IMR-90 (cell line): ENCODE results near the gene TM4SF5. TPM values are rescaled to one million over a fixed set of nuclear protein-coding genes. Genes with fewer than 3 reads are reported as not detected.

ENCODE experiments used
- ATAC-seq: fragments of 200-7000 bp; cut with Tn5 transposase; 2 replicates; pipeline ENCODE4 v1.9.1; 2020; ENCODE audit warnings: low read depth, mild to moderate bottlenecking, moderate library complexity
- BruUV-seq: library from RNA; stranded (reverse); fragments of 400-500 nt; replicated peaks from 2 replicates; lab custom pipeline; 2021; lab: Mats Ljungman, UMichigan
- CTCF ChIA-PET: fragments of 300-600 bp; formaldehyde crosslinking; extraction: SDS; loops from one replicate; lab custom pipeline; 2021; ENCODE audit warnings: antibody characterized with exemption; lab: Yijun Ruan, JAX
- POLR2A ChIA-PET: fragments of 300-600 bp; sonication (Branson Sonifier 250); formaldehyde crosslinking; loops from one replicate; lab custom pipeline; 2022; ENCODE audit warnings: antibody characterized with exemption; ENCODE audit not compliant: unreplicated experiment; lab: Charles Lee
- DNase-seq: peaks from one replicate; pipeline ENCODE4 v3.0.0; 2013
- H2AFZ ChIP-seq: replicated peaks from 2 replicates; pipeline ENCODE3; 2013; ENCODE audit warnings: low read length, mild to moderate bottlenecking; ENCODE audit not compliant: poor library complexity
- H2AK5ac ChIP-seq: 2 replicates; pipeline ENCODE4 v1.6.1; 2013; ENCODE audit warnings: low read depth, low read length, inconsistent platforms
- H2AK9ac ChIP-seq: replicated peaks from 2 replicates; pipeline ENCODE3; 2013; ENCODE audit warnings: mild to moderate bottlenecking, low read depth, low read length, moderate library complexity; ENCODE audit not compliant: poor library complexity
- H2BK120ac ChIP-seq: 2 replicates; pipeline ENCODE4 v1.6.1; 2013; ENCODE audit warnings: low read depth, low read length, inconsistent platforms
- H2BK15ac ChIP-seq: 3 replicates; pipeline ENCODE4 v1.6.1; 2013; ENCODE audit warnings: low read depth, low read length, inconsistent platforms
- H2BK20ac ChIP-seq: 2 replicates; pipeline ENCODE4 v1.6.1; 2013; ENCODE audit warnings: low read depth, mild to moderate bottlenecking, inconsistent platforms, low read length, moderate library complexity
- H2BK5ac ChIP-seq: 2 replicates; pipeline ENCODE4 v1.6.1; 2013; ENCODE audit warnings: mild to moderate bottlenecking, low read depth, low read length, inconsistent platforms; ENCODE audit not compliant: poor library complexity, severe bottlenecking
- H3K14ac ChIP-seq: replicated peaks from 2 replicates; pipeline ENCODE4 v1.6.1; 2013; ENCODE audit warnings: low read depth, low read length, inconsistent platforms
- H3K18ac ChIP-seq: 2 replicates; pipeline ENCODE4 v1.6.1; 2013; ENCODE audit warnings: low read depth, low read length, control low read depth
- H3K23ac ChIP-seq: 2 replicates; pipeline ENCODE4 v1.6.1; 2013; ENCODE audit warnings: low read depth, low read length, inconsistent platforms
- H3K27ac ChIP-seq: 2 replicates; pipeline ENCODE4 v1.5.1; 2013; ENCODE audit warnings: mild to moderate bottlenecking, control low read depth, low read length; ENCODE audit not compliant: insufficient read depth
- H3K27me3 ChIP-seq: 2 replicates; pipeline ENCODE4 v1.6.1; 2013; ENCODE audit warnings: low read length; ENCODE audit not compliant: control insufficient read depth, insufficient read depth
- H3K36me3 ChIP-seq: 2 replicates; pipeline ENCODE4 v1.6.1; 2013; ENCODE audit warnings: low read length, mixed read lengths; ENCODE audit not compliant: control insufficient read depth, insufficient read depth
- H3K4ac ChIP-seq: 2 replicates; pipeline ENCODE4 v1.6.1; 2013; ENCODE audit warnings: low read depth, low read length, inconsistent platforms
- H3K4me1 ChIP-seq: 2 replicates; pipeline ENCODE4 v1.6.1; 2013; ENCODE audit warnings: low read length, mixed read lengths; ENCODE audit not compliant: control insufficient read depth, insufficient read depth
- H3K4me2 ChIP-seq: 2 replicates; pipeline ENCODE4 v1.6.1; 2013; ENCODE audit warnings: low read depth, mild to moderate bottlenecking, control low read depth, low read length, moderate library complexity
- H3K4me3 ChIP-seq: 2 replicates; pipeline ENCODE4 v1.5.1; 2013; ENCODE audit warnings: low read depth, mild to moderate bottlenecking, control low read depth, low read length, moderate library complexity; ENCODE audit not compliant: insufficient read depth
- H3K56ac ChIP-seq: 2 replicates; pipeline ENCODE4 v1.6.1; 2013; ENCODE audit warnings: low read length, inconsistent platforms; ENCODE audit not compliant: insufficient read depth; ENCODE audit errors: extremely low read depth
- H3K79me1 ChIP-seq, 2 experiments: 2 replicates each; pipeline ENCODE4 v1.6.1; 2013; ENCODE audit warnings: low read length in 2 of 2, inconsistent platforms in 1 of 2, low read depth in 1 of 2
- H3K9ac ChIP-seq: 2 replicates; pipeline ENCODE4 v1.6.1; 2013; ENCODE audit warnings: low read depth, low read length, control low read depth
- H3K9me1 ChIP-seq: 2 replicates; pipeline ENCODE4 v1.6.1; 2013; ENCODE audit warnings: low read length, inconsistent platforms; ENCODE audit not compliant: insufficient read depth
- H3K9me3 ChIP-seq: 2 replicates; pipeline ENCODE4 v1.6.1; 2013; ENCODE audit warnings: low read length; ENCODE audit not compliant: control insufficient read depth, insufficient read depth
- H4K20me1 ChIP-seq: 2 replicates; pipeline ENCODE4 v1.6.1; 2013; ENCODE audit warnings: low read length, inconsistent platforms; ENCODE audit not compliant: insufficient read depth
- H4K5ac ChIP-seq: 2 replicates; pipeline ENCODE4 v1.6.1; 2013; ENCODE audit warnings: mild to moderate bottlenecking, low read depth, low read length, control low read depth
- H4K8ac ChIP-seq, 2 experiments: 2 replicates each; pipeline ENCODE4 v1.6.1; 2013; ENCODE audit warnings: low read depth in 2 of 2, low read length in 2 of 2, control low read depth in 1 of 2, inconsistent platforms in 1 of 2
- H4K91ac ChIP-seq: 2 replicates; pipeline ENCODE4 v1.6.1; 2013; ENCODE audit warnings: low read depth, low read length, inconsistent platforms; ENCODE audit not compliant: insufficient read depth
- BHLHE40 ChIP-seq: fragments of 150-350 bp; IDR thresholded peaks from 2 replicates; pipeline ENCODE4 v1.6.1; 2016; ENCODE audit warnings: mild to moderate bottlenecking, low read depth, low read length
- CHD1 ChIP-seq: IDR thresholded peaks from 2 replicates; pipeline ENCODE4 v1.6.1; 2012; ENCODE audit warnings: low read depth, low read length, improper control_type of control experiment
- NFE2L2 ChIP-seq: fragments of 150-350 bp; IDR thresholded peaks from 2 replicates; pipeline ENCODE4 v1.6.1; 2016; ENCODE audit warnings: low read depth, mild to moderate bottlenecking, low read length
- RFX5 ChIP-seq: IDR thresholded peaks from 2 replicates; pipeline ENCODE4 v1.8.0; 2012; ENCODE audit warnings: low read depth, mild to moderate bottlenecking, low read length, moderate library complexity
- SMC3 ChIP-seq: fragments of 150-350 bp; IDR thresholded peaks from 2 replicates; pipeline ENCODE4 v1.6.1; 2016; ENCODE audit warnings: low read depth, mild to moderate bottlenecking, antibody characterized with exemption, low read length, moderate library complexity
- USF2 ChIP-seq: fragments of 150-350 bp; IDR thresholded peaks from 2 replicates; pipeline ENCODE4 v1.6.1; 2017; ENCODE audit warnings: mild to moderate bottlenecking, antibody characterized with exemption, low read length, low read depth
- WGBS, 2 experiments: methylation state at CpG; one replicate each; pipeline versions ENCODE4 v1.1.5 to v1.1.7; 2013; ENCODE audit warnings: missing lambda C conversion rate in 2 of 2; ENCODE audit not compliant: insufficient read length in 1 of 2; ENCODE audit errors: extremely low coverage in 2 of 2; 5-methylcytosine and 5-hydroxymethylcytosine counted together
- dilution Hi-C: fragments of 300-500 bp; cut with HindIII; formaldehyde crosslinking; loops from one replicate; pipeline ENCODE4 v1.14.3; 2018; ENCODE audit warnings: low sequenced_read_pairs; ENCODE audit not compliant: unreplicated experiment
- in situ Hi-C: fragments of 300-500 bp; cut with MboI; formaldehyde crosslinking; loops from 3 replicates; pipeline ENCODE4 v1.14.3; 2019; ENCODE audit warnings: low sequenced_read_pairs, inconsistent platforms, mixed read lengths
- intact Hi-C: fragments of 100-400 bp; cut with micrococcal nuclease; formaldehyde crosslinking; loops from 2 replicates; pipeline ENCODE4 v1.10.0; 2022
- polyA plus RNA-seq, 3 experiments: library from polyadenylated mRNA; depleted of rRNA; stranded (reverse); fragments of >200 nt; gene quantifications; 2 replicates each; pipeline ENCODE4 v1.2.3, GENCODE V29; 2012; ENCODE audit warnings: low replicate concordance in 1 of 3
- total RNA-seq: library from RNA; depleted of rRNA; stranded (reverse); fragments of >200 nt; gene quantifications from 2 replicates; pipeline ENCODE4 v1.2.3, GENCODE V29; 2012

The TM4SF5 gene
- total and polyA plus RNA-seq, 2 of the 4 experiments (the other 2 are of a cell fraction) = not detected

DNA sequence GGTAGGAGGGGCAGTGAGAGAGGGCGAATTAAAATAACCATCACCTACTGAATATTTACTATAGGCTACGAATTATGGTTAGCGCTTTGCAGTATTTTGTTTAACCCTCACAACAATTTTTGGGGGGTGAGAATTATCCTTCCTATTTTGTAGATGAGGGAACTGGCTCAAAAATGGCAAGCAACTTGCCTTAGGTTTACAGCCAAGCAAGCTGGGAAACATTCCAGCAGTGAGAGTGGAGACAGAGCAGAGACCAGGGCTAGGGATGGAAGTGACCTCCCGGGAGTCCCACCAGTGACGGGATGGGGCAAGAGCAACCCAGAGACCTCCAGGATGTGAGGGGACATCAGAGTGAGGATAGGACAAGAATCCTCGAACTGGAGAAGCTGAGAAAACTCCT lies 14.8 kb downstream of the TM4SF5 start:
- CTCF ChIA-PET = no interaction called here
- Histone ChIP-seq H3K79me1 (peaks cover 0 to 5% of the 10 kb centered on the region in 2 experiments; a peak in 2 of 4 replicates), H3K18ac (no peak overlapping the region), H2BK120ac (no peak overlapping the region), H3K14ac (no peak overlapping the region), H3K9me3 (no peaks in the 10 kb centered on the region), H3K4me2 (no peak overlapping the region; the same call in 1 of the 2 replicates), H3K4ac (no peak overlapping the region), H4K8ac (no peak overlapping the region), H2AK9ac (no peak overlapping the region), H3K4me3 (no peak overlapping the region), H3K9me1 (peaks cover 4% of the 10 kb centered on the region), H2BK15ac (no peak overlapping the region), H4K91ac (no peak overlapping the region), H4K20me1 (no peaks in the 10 kb centered on the region), H2AFZ (no peak overlapping the region), H4K5ac (no peak overlapping the region), H3K27me3 (peaks cover 40% of the 10 kb centered on the region), H2BK5ac (no peak overlapping the region), H3K4me1 (peaks cover 5% of the 10 kb centered on the region; the same call in 1 of the 2 replicates), H2BK20ac (no peak overlapping the region), H2AK5ac (no peak overlapping the region), H3K23ac (peak overlapping the region; percentile 65; the same call in 1 of the 2 replicates), H3K9ac (no peak overlapping the region), H3K36me3 (no peaks in the 10 kb centered on the region), H3K27ac (no peak overlapping the region), H3K56ac (no peak overlapping the region)
- intact Hi-C loops = no loop called here
- no peak for DNase-seq
- dilution Hi-C loops = no loop called here
- no peak for ATAC-seq
- in situ Hi-C loops = loop anchor here (5.0 kb wide), 1 partner anchor 96 kb away; no protein-coding TSS in a partner anchor
- POLR2A ChIA-PET = no interaction called here
- TF ChIP-seq NFE2L2 (no peak), USF2 (no peak), BHLHE40 (no peak), CHD1 (no peak), RFX5 (no peak), SMC3 (no peak)
- no CpG with 5 or more reads among the region's 6 CpGs for WGBS, 2 experiments
- no TSS peak for BruUV-seq
